SK-N-SH (cell line): Measurements from ENCODE around the gene ZNF385A. TPM values are rescaled to one million over a fixed set of nuclear protein-coding genes. Genes with fewer than 3 reads are reported as not detected.

Experiments
- CTCF ChIA-PET: fragments of 300-600, 350-600 bp; formaldehyde crosslinking; extraction: SDS; loops from one replicate; lab custom pipeline; 2021; lab: Yijun Ruan, JAX
- POLR2A ChIA-PET: fragments of 350-600 bp; sonication (Branson Sonifier 250); formaldehyde crosslinking; extraction: SDS; loops from one replicate; lab custom pipeline; 2020; ENCODE audit warnings: antibody characterized with exemption, inconsistent platforms; lab: Yijun Ruan, JAX
- DNase-seq: peaks from one replicate; pipeline ENCODE4 v3.0.0; 2012
- H2AFZ ChIP-seq: fragments of 200-600 bp; sonication (generic); 2 replicates; pipeline ENCODE4 v1.8.1; 2016; ENCODE audit warnings: antibody characterized with exemption, mild to moderate bottlenecking, low read depth
- H3F3A ChIP-seq: fragments of 200-600 bp; sonication (generic); replicated peaks from 2 replicates; pipeline ENCODE3; 2016; ENCODE audit warnings: antibody characterized with exemption, mild to moderate bottlenecking; ENCODE audit not compliant: insufficient read depth
- H3K27ac ChIP-seq, 2 experiments: fragments of 200-500 bp in 1 of 2; fragments of 200-600 bp in 1 of 2; sonication (Bioruptor generic) in 1 of 2; sonication (generic), shearing (Covaris generic) in 1 of 2; 2 replicates each; pipeline versions ENCODE4 v1.5.1 to v1.6.1; 2014 to 2016; ENCODE audit warnings: low read depth in 2 of 2, inconsistent platforms in 1 of 2, low read length in 1 of 2, mild to moderate bottlenecking in 1 of 2, mixed read lengths in 1 of 2
- H3K27me3 ChIP-seq: fragments of 200-600 bp; sonication (generic), shearing (Covaris generic); 2 replicates; pipeline ENCODE4 v1.6.1; 2016; ENCODE audit warnings: mixed run types; ENCODE audit not compliant: insufficient read depth
- H3K36me3 ChIP-seq, 2 experiments: fragments of 200-500 bp in 1 of 2; fragments of 200-600 bp in 1 of 2; sonication (Bioruptor generic) in 1 of 2; sonication (generic) in 1 of 2; replicated peaks in 1 of 2; 2 replicates each; pipeline versions ENCODE3 to v1.5.1; 2014 to 2016; ENCODE audit warnings: low read length in 1 of 2, mild to moderate bottlenecking in 1 of 2; ENCODE audit not compliant: insufficient read depth in 2 of 2, control insufficient read depth in 1 of 2
- H3K4me1 ChIP-seq, 2 experiments: fragments of 200-500 bp in 1 of 2; fragments of 200-600 bp in 1 of 2; sonication (Bioruptor generic) in 1 of 2; sonication (generic), shearing (Covaris generic) in 1 of 2; 2 replicates each; pipeline versions ENCODE4 v1.5.1 to v1.6.1; 2014 to 2016; ENCODE audit warnings: low read depth in 1 of 2, low read length in 1 of 2, mixed run types in 1 of 2; ENCODE audit not compliant: insufficient read depth in 2 of 2, control insufficient read depth in 1 of 2
- H3K4me2 ChIP-seq: fragments of 200-600 bp; sonication (generic), shearing (Covaris generic); 2 replicates; pipeline ENCODE4 v1.6.1; 2017; ENCODE audit warnings: mixed run types
- H3K4me3 ChIP-seq, 2 experiments: fragments of 200-500 bp in 1 of 2; fragments of 200-600 bp in 1 of 2; sonication (Bioruptor generic) in 1 of 2; sonication (generic), shearing (Covaris generic) in 1 of 2; 2 replicates each; pipeline versions ENCODE4 v1.5.1 to v1.8.1; 2014 to 2016; ENCODE audit warnings: low read depth in 2 of 2, inconsistent platforms in 1 of 2, low read length in 1 of 2, mild to moderate bottlenecking in 1 of 2, mixed read lengths in 1 of 2, moderate library complexity in 1 of 2
- H3K79me2 ChIP-seq: fragments of 200-600 bp; sonication (generic); 2 replicates; pipeline ENCODE4 v1.8.1; 2017; ENCODE audit warnings: mild to moderate bottlenecking; ENCODE audit not compliant: insufficient read depth
- H3K9ac ChIP-seq: fragments of 200-600 bp; sonication (generic); 2 replicates; pipeline ENCODE4 v1.6.1; 2017; ENCODE audit warnings: mixed run types
- H3K9me2 ChIP-seq: fragments of 200-600 bp; sonication (generic); 2 replicates; pipeline ENCODE4 v1.6.1; 2017; ENCODE audit warnings: mixed run types
- H3K9me3 ChIP-seq: fragments of 200-600 bp; sonication (generic); 2 replicates; pipeline ENCODE4 v1.6.1; 2017; ENCODE audit warnings: mixed run types, mild to moderate bottlenecking, moderate library complexity
- H4K20me1 ChIP-seq: fragments of 200-600 bp; sonication (generic); 2 replicates; pipeline ENCODE4 v1.6.1; 2017; ENCODE audit warnings: mild to moderate bottlenecking, mixed run types; ENCODE audit not compliant: insufficient read depth
- ELF1 ChIP-seq: IDR thresholded peaks from 2 replicates; pipeline ENCODE4 v1.4.0; 2012
- EZH2phosphoT487 ChIP-seq: fragments of 200-600 bp; sonication (generic); IDR thresholded peaks from 2 replicates; pipeline ENCODE4 v1.6.1; 2017; ENCODE audit warnings: low read depth, mixed run types, mild to moderate bottlenecking, antibody characterized with exemption, moderate library complexity, borderline replicate concordance
- FOSL2 ChIP-seq: IDR thresholded peaks from 2 replicates; pipeline ENCODE4 v1.4.0; 2012; ENCODE audit warnings: low read depth, mild to moderate bottlenecking, moderate library complexity, borderline replicate concordance
- GABPA ChIP-seq: IDR thresholded peaks from 2 replicates; pipeline ENCODE4 v1.4.0; 2012; ENCODE audit warnings: low read depth, mild to moderate bottlenecking
- GATA2 ChIP-seq: sonication (generic); formaldehyde crosslinking; IDR thresholded peaks from 2 replicates; pipeline ENCODE4 v1.5.0; 2020; ENCODE audit warnings: mild to moderate bottlenecking, missing genetic modification reagents
- JUND ChIP-seq: IDR thresholded peaks from 2 replicates; pipeline ENCODE4 v1.4.0; 2012
- MEF2A ChIP-seq: IDR thresholded peaks from 2 replicates; pipeline ENCODE4 v1.4.0; 2012; ENCODE audit warnings: low read depth, borderline replicate concordance
- NFIC ChIP-seq: IDR thresholded peaks from 2 replicates; pipeline ENCODE4 v1.4.0; 2012; ENCODE audit warnings: borderline replicate concordance
- NRF1 ChIP-seq: IDR thresholded peaks from 2 replicates; pipeline ENCODE4 v1.6.1; 2012; ENCODE audit warnings: low read depth, mild to moderate bottlenecking, low read length
- RAD21 ChIP-seq: IDR thresholded peaks from 2 replicates; pipeline ENCODE4 v1.6.1; 2012; ENCODE audit warnings: mild to moderate bottlenecking, low read length
- RFX5 ChIP-seq: IDR thresholded peaks from 2 replicates; pipeline ENCODE4 v1.6.1; 2012; ENCODE audit warnings: mild to moderate bottlenecking, improper control_type of control experiment, low read length
- SIN3A ChIP-seq: IDR thresholded peaks from 2 replicates; pipeline ENCODE4 v1.6.1; 2012; ENCODE audit warnings: low read depth, mild to moderate bottlenecking, low read length, moderate library complexity, borderline replicate concordance
- TAF1 ChIP-seq: IDR thresholded peaks from 2 replicates; pipeline ENCODE4 v1.6.1; 2012; ENCODE audit warnings: low read depth, mild to moderate bottlenecking, low read length, moderate library complexity, borderline replicate concordance
- TCF12 ChIP-seq: IDR thresholded peaks from 2 replicates; pipeline ENCODE4 v1.4.0; 2012
- TEAD4 ChIP-seq: IDR thresholded peaks from 2 replicates; pipeline ENCODE4 v1.4.0; 2012; ENCODE audit warnings: mild to moderate bottlenecking, borderline replicate concordance; ENCODE audit not compliant: insufficient read depth
- YY1 ChIP-seq: IDR thresholded peaks from 2 replicates; pipeline ENCODE4 v1.4.0; 2012; ENCODE audit warnings: low read depth, mild to moderate bottlenecking
- WGBS: methylation state at CpG from one replicate; pipeline ENCODE4 v1.1.6; 2017; ENCODE audit warnings: low lambda C conversion rate; 5-methylcytosine and 5-hydroxymethylcytosine counted together
- polyA plus RNA-seq, 3 experiments: library from polyadenylated mRNA; depleted of rRNA; stranded (reverse); fragments of >200 nt; gene quantifications; 2 replicates each; pipeline ENCODE4 v1.2.3, GENCODE V29; 2012
- TF ChIP-seq, protein P1 (sequence below): IDR thresholded peaks from 2 replicates; pipeline ENCODE4; 2012
- TF ChIP-seq, protein P2 (sequence below): fragments of 200-600 bp; sonication (generic); IDR thresholded peaks from 2 replicates; pipeline ENCODE4 v1.6.1; 2017; ENCODE audit warnings: antibody characterized with exemption, mild to moderate bottlenecking, moderate library complexity
- TF ChIP-seq, protein P3 (sequence below): fragments of 150-350 bp; IDR thresholded peaks from 2 replicates; pipeline ENCODE4 v1.6.1; 2016; ENCODE audit warnings: mild to moderate bottlenecking, low read depth, low read length
- TF ChIP-seq, protein P4 (sequence below): IDR thresholded peaks from 2 replicates; pipeline ENCODE4 v1.4.0; 2012; ENCODE audit warnings: low read depth, borderline replicate concordance
- TF ChIP-seq, protein P5 (sequence below): IDR thresholded peaks from 2 replicates; pipeline ENCODE4 v1.4.0; 2012; ENCODE audit warnings: low read depth, borderline replicate concordance

ZNF385A gene
- polyA plus RNA-seq, 1 of the 3 experiments (the other 2 are of a cell fraction): 2.6 TPM

DNA sequence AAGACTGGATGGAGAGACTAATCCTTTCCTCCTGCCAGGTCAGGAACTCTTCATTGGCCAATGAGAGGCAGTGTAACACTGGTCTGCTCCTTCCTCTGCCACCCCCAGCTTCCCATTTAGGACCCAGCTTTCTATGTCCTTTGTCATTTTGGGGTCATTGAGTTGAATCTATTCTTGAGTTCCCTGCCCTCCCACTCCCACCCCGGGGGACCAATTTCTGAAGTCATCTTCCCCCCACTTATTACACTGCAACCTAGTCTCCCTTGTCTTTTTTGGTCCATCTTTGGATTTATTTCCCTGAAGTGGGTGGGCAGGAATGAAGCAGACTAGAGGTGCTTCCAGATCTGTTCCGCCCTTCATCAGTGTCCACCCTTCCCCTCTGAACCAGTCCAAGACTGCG lies 42.2 kb upstream of the ZNF385A start:
- 46% methylated on average over 3 of the region's 3 CpGs for WGBS
- peaks cover under 1% of the 10 kb centered on the region for H3F3A ChIP-seq
- no peak overlapping the region for H3K9ac ChIP-seq
- H3K4me3 ChIP-seq: no peak overlapping the region
- no peaks in the 10 kb centered on the region for H4K20me1 ChIP-seq
- no peak overlapping the region for H2AFZ ChIP-seq
- no peaks in the 10 kb centered on the region for H3K9me2 ChIP-seq
- peaks cover 0 to 6% of the 10 kb centered on the region in 2 experiments; a peak in 2 of 4 replicates for H3K4me1 ChIP-seq
- DNase-seq: no peak
- H3K79me2 ChIP-seq: no peaks in the 10 kb centered on the region
- CTCF ChIA-PET: interaction anchor here (3.8 to 13.7 kb wide), 2 partner anchors 12 to 27 kb away, joined by 19 to 127 read pairs; no protein-coding TSS in a partner anchor
- H3K27ac ChIP-seq: no peak overlapping the region
- TF ChIP-seq YY1 (no peak), GATA2 (no peak), TCF12 (no peak), GABPA (no peak), EZH2phosphoT487 (no peak), NRF1 (no peak), FOSL2 (no peak), ELF1 (no peak), RAD21 (no peak), SIN3A (no peak)
- TF ChIP-seq, protein P1, sequence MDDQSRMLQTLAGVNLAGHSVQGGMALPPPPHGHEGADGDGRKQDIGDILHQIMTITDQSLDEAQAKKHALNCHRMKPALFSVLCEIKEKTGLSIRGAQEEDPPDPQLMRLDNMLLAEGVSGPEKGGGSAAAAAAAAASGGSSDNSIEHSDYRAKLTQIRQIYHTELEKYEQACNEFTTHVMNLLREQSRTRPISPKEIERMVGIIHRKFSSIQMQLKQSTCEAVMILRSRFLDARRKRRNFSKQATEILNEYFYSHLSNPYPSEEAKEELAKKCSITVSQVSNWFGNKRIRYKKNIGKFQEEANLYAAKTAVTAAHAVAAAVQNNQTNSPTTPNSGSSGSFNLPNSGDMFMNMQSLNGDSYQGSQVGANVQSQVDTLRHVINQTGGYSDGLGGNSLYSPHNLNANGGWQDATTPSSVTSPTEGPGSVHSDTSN: no peak
- TF ChIP-seq, protein P2, sequence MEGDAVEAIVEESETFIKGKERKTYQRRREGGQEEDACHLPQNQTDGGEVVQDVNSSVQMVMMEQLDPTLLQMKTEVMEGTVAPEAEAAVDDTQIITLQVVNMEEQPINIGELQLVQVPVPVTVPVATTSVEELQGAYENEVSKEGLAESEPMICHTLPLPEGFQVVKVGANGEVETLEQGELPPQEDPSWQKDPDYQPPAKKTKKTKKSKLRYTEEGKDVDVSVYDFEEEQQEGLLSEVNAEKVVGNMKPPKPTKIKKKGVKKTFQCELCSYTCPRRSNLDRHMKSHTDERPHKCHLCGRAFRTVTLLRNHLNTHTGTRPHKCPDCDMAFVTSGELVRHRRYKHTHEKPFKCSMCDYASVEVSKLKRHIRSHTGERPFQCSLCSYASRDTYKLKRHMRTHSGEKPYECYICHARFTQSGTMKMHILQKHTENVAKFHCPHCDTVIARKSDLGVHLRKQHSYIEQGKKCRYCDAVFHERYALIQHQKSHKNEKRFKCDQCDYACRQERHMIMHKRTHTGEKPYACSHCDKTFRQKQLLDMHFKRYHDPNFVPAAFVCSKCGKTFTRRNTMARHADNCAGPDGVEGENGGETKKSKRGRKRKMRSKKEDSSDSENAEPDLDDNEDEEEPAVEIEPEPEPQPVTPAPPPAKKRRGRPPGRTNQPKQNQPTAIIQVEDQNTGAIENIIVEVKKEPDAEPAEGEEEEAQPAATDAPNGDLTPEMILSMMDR: no peak
- TF ChIP-seq, protein P3, sequence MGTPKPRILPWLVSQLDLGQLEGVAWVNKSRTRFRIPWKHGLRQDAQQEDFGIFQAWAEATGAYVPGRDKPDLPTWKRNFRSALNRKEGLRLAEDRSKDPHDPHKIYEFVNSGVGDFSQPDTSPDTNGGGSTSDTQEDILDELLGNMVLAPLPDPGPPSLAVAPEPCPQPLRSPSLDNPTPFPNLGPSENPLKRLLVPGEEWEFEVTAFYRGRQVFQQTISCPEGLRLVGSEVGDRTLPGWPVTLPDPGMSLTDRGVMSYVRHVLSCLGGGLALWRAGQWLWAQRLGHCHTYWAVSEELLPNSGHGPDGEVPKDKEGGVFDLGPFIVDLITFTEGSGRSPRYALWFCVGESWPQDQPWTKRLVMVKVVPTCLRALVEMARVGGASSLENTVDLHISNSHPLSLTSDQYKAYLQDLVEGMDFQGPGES: no peak
- TF ChIP-seq, protein P4, sequence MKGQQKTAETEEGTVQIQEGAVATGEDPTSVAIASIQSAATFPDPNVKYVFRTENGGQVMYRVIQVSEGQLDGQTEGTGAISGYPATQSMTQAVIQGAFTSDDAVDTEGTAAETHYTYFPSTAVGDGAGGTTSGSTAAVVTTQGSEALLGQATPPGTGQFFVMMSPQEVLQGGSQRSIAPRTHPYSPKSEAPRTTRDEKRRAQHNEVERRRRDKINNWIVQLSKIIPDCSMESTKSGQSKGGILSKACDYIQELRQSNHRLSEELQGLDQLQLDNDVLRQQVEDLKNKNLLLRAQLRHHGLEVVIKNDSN: no peak
- POLR2A ChIA-PET: no interaction called here
- H3K27me3 ChIP-seq: no peaks in the 10 kb centered on the region
- H3K4me2 ChIP-seq: no peak overlapping the region
- no peaks in the 10 kb centered on the region for H3K36me3 ChIP-seq
- H3K9me3 ChIP-seq: no peaks in the 10 kb centered on the region

DNA sequence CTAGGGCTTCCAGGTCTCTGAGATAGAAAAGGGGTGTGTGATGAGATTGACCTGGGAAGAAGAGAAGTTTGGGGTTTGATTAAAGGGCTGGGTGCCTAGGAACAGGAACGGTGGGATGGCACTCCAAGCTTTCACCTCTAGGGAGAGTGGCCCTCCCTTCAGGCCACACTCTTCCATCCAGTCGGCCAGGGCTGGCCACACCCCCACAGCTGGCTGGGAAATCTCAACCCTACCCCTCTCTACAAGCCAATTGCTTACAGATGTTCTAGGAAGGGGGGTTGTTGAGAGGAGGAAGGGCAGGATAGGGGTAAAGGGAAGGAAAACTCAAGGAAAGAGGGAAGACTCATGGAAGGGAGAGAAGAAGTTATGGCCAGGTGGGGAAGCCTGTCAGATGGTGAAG lies 41.2 kb upstream of the ZNF385A start:
- TF ChIP-seq TCF12 (no peak), TEAD4 (no peak), GATA2 (no peak), NFIC (no peak), NRF1 (no peak), TAF1 (no peak), MEF2A (no peak), RFX5 (no peak), JUND (no peak)
- TF ChIP-seq, protein P5, sequence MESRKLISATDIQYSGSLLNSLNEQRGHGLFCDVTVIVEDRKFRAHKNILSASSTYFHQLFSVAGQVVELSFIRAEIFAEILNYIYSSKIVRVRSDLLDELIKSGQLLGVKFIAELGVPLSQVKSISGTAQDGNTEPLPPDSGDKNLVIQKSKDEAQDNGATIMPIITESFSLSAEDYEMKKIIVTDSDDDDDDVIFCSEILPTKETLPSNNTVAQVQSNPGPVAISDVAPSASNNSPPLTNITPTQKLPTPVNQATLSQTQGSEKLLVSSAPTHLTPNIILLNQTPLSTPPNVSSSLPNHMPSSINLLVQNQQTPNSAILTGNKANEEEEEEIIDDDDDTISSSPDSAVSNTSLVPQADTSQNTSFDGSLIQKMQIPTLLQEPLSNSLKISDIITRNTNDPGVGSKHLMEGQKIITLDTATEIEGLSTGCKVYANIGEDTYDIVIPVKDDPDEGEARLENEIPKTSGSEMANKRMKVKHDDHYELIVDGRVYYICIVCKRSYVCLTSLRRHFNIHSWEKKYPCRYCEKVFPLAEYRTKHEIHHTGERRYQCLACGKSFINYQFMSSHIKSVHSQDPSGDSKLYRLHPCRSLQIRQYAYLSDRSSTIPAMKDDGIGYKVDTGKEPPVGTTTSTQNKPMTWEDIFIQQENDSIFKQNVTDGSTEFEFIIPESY: no peak
- CTCF ChIA-PET: interaction anchor here (0.7 to 13.7 kb wide), 3 partner anchors 13 to 27 kb away, joined by 3 to 127 read pairs (median 19); no protein-coding TSS in a partner anchor
- peaks cover 0 to 6% of the 10 kb centered on the region in 2 experiments; a peak in 2 of 4 replicates for H3K4me1 ChIP-seq
- H2AFZ ChIP-seq: no peak overlapping the region
- H3K79me2 ChIP-seq: no peaks in the 10 kb centered on the region
- H3K36me3 ChIP-seq: no peaks in the 10 kb centered on the region
- no peak overlapping the region for H3K4me3 ChIP-seq
- DNase-seq: no peak
- no peak overlapping the region for H3K27ac ChIP-seq
- H3F3A ChIP-seq: no peaks in the 10 kb centered on the region
- H3K4me2 ChIP-seq: no peak overlapping the region
- no peaks in the 10 kb centered on the region for H3K9me2 ChIP-seq
- H4K20me1 ChIP-seq: no peaks in the 10 kb centered on the region
- POLR2A ChIA-PET: no interaction called here
- no peak overlapping the region for H3K9ac ChIP-seq
- H3K9me3 ChIP-seq: no peaks in the 10 kb centered on the region
- 15% methylated on average over 2 of the region's 2 CpGs for WGBS
- no peaks in the 10 kb centered on the region for H3K27me3 ChIP-seq
